Measurements from ENCODE around the gene RASA3. TPM values are rescaled to one million over a fixed set of nuclear protein-coding genes. Genes with fewer than 3 reads are reported as not detected.

Gene RASA3
- total RNA-seq, 1 donor from 2014 or later: 2.9 TPM

GRCh38 chr13:113934576-113934975 lies 197.8 kb downstream of the RASA3 start:
- H3K9me3 Mint-ChIP-seq: peaks cover 11% of the 10 kb centered on the region
- H2AFZ ChIP-seq (replicated peaks): peak overlapping the region; percentile 68
- no peak overlapping the region for H3K9ac ChIP-seq
- no peak overlapping the region for H3K4me3 Mint-ChIP-seq
- no peaks in the 10 kb centered on the region for H4K20me1 ChIP-seq (ENCODE audit: low read depth)
- no peak overlapping the region for H3K4me2 ChIP-seq
- H3K79me2 ChIP-seq (ENCODE audit: low read depth): no peaks in the 10 kb centered on the region
- no peaks in the 10 kb centered on the region for H3K27me3 ChIP-seq
- H3K4me1 Mint-ChIP-seq: peaks cover 54% of the 10 kb centered on the region
- no peak overlapping the region for H3K27ac ChIP-seq
- H3K4me1 ChIP-seq: peaks cover 18% of the 10 kb centered on the region
- no peaks in the 10 kb centered on the region for H3K36me3 ChIP-seq
- peaks cover 2% of the 10 kb centered on the region for H3K36me3 Mint-ChIP-seq
- no peak overlapping the region for H3K27ac Mint-ChIP-seq
- TF ChIP-seq EZH2phosphoT487 (IDR thresholded peaks at IDR 0.05) (no peak), CTCF (IDR thresholded peaks at IDR 0.05) (no peak), EZH2 (IDR thresholded peaks at IDR 0.05) (no peak)
- H3K4me3 ChIP-seq: no peak overlapping the region
- no peak for DNase-seq (ENCODE audit: low spot score)
- H3K27me3 Mint-ChIP-seq (ENCODE audit: insufficient read depth, low read depth): peaks cover 8% of the 10 kb centered on the region
- H3K9me3 ChIP-seq (ENCODE audit: low read depth): no peaks in the 10 kb centered on the region
- no peaks in the 10 kb centered on the region for H3F3A ChIP-seq (ENCODE audit: low read depth)

DNA sequence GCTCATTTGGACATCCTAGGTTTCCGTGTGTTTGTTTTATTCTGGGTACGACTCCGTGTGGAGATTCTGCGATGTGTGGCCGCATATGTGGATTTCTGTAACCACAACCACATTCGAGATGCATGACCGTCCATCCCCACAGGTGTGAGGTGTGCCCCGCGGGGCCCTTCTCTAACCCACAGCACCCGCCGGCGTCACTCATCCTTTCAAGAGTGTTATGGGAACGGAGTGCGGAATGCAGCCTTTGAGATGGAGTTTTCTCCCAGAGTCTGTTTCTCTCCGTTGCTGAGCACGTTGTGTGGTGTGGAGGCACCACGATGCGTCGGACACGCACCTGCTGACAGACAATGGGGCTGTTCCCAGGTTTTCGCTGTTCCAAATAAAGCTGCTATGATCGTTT lies 198.5 kb downstream of the RASA3 start:
- H3F3A ChIP-seq (ENCODE audit: low read depth): no peaks in the 10 kb centered on the region
- H3K27ac ChIP-seq: no peak overlapping the region
- no peak for TF ChIP-seq EZH2phosphoT487 (IDR thresholded peaks at IDR 0.05)
- TF ChIP-seq EZH2 (IDR thresholded peaks at IDR 0.05): no peak
- no peak for TF ChIP-seq CTCF (IDR thresholded peaks at IDR 0.05)
- no peak overlapping the region for H3K9ac ChIP-seq
- H3K27me3 ChIP-seq: no peaks in the 10 kb centered on the region
- Mint-ChIP-seq H3K27ac (peak overlapping the region; percentile 86), H3K4me3 (no peak overlapping the region), H3K4me1 (peaks cover 54% of the 10 kb centered on the region), H3K27me3 (ENCODE audit: insufficient read depth, low read depth) (peaks cover 10% of the 10 kb centered on the region), H3K9me3 (peaks cover 11% of the 10 kb centered on the region), H3K36me3 (peaks cover 2% of the 10 kb centered on the region)
- H3K4me1 ChIP-seq: peaks cover 18% of the 10 kb centered on the region
- no peak overlapping the region for H2AFZ ChIP-seq (replicated peaks)
- H3K4me2 ChIP-seq: no peak overlapping the region
- no peaks in the 10 kb centered on the region for H3K36me3 ChIP-seq
- no peak for DNase-seq (ENCODE audit: low spot score)
- no peaks in the 10 kb centered on the region for H3K9me3 ChIP-seq (ENCODE audit: low read depth)
- H3K4me3 ChIP-seq: no peak overlapping the region
- no peaks in the 10 kb centered on the region for H4K20me1 ChIP-seq (ENCODE audit: low read depth)
- H3K79me2 ChIP-seq (ENCODE audit: low read depth): no peaks in the 10 kb centered on the region

DNA sequence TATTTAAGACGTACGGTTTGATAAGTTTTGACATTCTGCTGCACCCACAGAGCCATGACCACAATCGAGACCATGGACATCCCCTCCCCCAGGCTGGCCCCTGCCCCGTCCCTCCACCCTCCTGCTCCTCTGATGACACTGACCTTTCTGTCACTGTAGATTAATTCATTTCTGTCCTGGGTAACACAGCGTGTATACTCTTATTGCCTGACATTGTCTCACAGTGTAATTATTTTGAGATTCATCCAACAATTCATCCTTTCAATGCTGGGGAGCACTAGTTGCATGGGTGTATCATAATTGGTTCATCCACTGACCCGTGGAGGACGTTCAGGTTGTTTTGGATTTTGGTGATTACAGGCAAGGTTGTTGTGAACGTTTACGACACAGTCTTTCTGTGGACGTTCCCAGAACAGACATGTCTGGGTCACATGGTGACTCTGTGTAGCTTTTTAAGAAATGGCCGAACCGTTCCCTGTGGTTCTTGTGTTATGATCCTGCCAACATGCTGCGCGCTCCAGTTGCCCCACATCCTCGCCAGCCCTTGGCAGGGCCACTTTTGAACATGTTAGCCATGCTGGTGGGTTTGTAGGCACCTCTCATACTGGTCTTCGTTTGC lies 200.5 kb downstream of the RASA3 start:
- Histone ChIP-seq H3K9me3 (ENCODE audit: low read depth) (no peaks in the 10 kb centered on the region), H2AFZ (replicated peaks) (no peak overlapping the region), H3K4me2 (no peak overlapping the region), H3K4me1 (peaks cover 10% of the 10 kb centered on the region), H3K79me2 (ENCODE audit: low read depth) (no peaks in the 10 kb centered on the region), H3K27ac (no peak overlapping the region), H3K36me3 (no peaks in the 10 kb centered on the region), H4K20me1 (ENCODE audit: low read depth) (no peaks in the 10 kb centered on the region), H3F3A (ENCODE audit: low read depth) (no peaks in the 10 kb centered on the region), H3K4me3 (no peak overlapping the region), H3K9ac (no peak overlapping the region), H3K27me3 (no peaks in the 10 kb centered on the region)
- TF ChIP-seq CTCF (IDR thresholded peaks at IDR 0.05) (no peak), EZH2 (IDR thresholded peaks at IDR 0.05) (no peak), EZH2phosphoT487 (IDR thresholded peaks at IDR 0.05) (no peak)
- Mint-ChIP-seq H3K36me3 (peaks cover 2% of the 10 kb centered on the region), H3K9me3 (peaks cover 11% of the 10 kb centered on the region), H3K4me1 (peaks cover 35% of the 10 kb centered on the region), H3K4me3 (no peak overlapping the region), H3K27me3 (ENCODE audit: insufficient read depth, low read depth) (peaks cover 11% of the 10 kb centered on the region), H3K27ac (peak overlapping the region; percentile 54)
- no peak for DNase-seq (ENCODE audit: low spot score)

Data from neural progenitor cell (in vitro differentiated cells).